T-helper 2 cell treated with Interferon-gamma antibody and Interleukin-4, amounts not matched to agents 100 ng/mL and 5 ng/mL, for 36 hours (primary cell): ENCODE measurements around the gene IRAG1. TPM values are rescaled to one million over a fixed set of nuclear protein-coding genes. Genes with fewer than 3 reads are reported as not detected.

Experiments used
- intact Hi-C: fragments of 100-400 bp; cut with micrococcal nuclease; formaldehyde crosslinking; loops from one replicate; pipeline ENCODE4 v1.15.1; 2023
- total RNA-seq: library from RNA; stranded (reverse); gene quantifications from 2 replicates; pipeline ENCODE4 v1.2.3, GENCODE V29; 2022

The IRAG1 gene
- total RNA-seq, 1 donor from 2014 or later, result not detected

DNA sequence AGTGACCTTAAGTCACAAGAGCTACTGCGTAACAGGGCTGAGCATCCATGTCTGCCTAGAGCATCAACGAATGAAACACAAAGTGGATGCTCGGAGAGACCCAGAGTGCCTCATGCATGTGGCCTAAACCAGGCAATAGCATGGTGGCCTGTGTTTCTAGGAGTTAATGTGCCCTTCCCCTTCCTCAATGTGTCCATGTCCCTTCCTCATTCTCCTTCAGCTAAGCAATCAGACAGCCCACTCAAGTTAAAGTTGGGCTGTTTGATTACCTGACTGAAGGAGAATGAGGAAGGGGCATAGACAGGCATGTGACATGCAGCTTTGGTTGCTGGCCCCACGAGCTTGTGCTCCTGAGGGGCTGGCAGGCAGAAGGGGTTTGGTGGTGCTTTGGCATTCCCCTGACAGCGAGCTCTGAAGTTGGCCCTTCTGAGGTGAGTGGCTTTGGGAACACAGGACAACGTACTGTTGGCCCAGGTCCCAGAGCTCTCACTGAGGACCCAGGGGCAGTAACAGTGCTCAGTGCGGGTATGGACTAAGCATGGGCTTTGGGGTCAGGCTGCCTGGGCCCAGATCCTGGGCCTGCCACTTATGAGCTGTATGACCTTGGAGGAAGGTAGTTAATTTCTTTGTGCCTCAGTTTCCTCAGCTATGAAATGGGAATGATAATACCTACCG, 46.7 kb downstream of the IRAG1 start:
- intact Hi-C loops, result no loop called here

DNA sequence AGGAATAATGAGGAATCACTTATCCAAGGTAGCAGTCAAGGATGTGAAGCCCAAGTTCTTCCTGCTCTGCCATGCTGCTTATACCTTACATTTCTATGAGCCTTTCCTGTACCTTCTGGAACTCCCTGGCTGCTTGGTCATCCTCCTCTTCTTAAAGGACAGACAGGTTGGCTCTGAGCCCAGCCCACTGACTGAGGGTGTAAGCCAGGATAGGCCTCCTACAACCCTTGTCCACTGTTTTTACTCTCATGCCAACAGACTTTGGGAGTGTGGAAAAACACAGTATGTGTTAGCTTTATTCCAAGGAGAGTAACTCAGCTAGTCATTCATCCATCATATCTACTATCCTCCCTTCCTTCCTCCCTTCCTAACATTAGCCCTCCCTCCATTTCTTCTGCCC, 47.5 kb downstream of the IRAG1 start:
- intact Hi-C loops, result no loop called here

- intact Hi-C loops, result no loop called here
These were observed 48.3 kb downstream of the IRAG1 start for GRCh38 chr11:10645212-10645795.

Other genes with a start within 250 kb of the IRAG1 start
- 22.4 and 24.3 TPM in 2 replicates for gene AMPD3, start 238.5 kb downstream of the IRAG1 start, total RNA-seq
- gene RNF141, start 152.6 kb downstream of the IRAG1 start, total RNA-seq, result 8.7 and 9.7 TPM in 2 replicates
- gene LYVE1, start 125.1 kb downstream of the IRAG1 start, total RNA-seq, result not detected in 2 replicates
- gene CTR9, start 57.5 kb upstream of the IRAG1 start, total RNA-seq, result 43.7 and 47.9 TPM in 2 replicates
- gene EIF4G2, start 115.2 kb upstream of the IRAG1 start, total RNA-seq, result 815 and 838 TPM in 2 replicates
- gene ZBED5, start 164.3 kb upstream of the IRAG1 start, total RNA-seq, result 49.3 and 49.4 TPM in 2 replicates